GM18502 (cell line): ENCODE measurements around the gene TP53AIP1.

Source experiments
- ATAC-seq: cut with Tn5 transposase; IDR thresholded peaks from one replicate; pipeline ENCODE4 v1.9.1; 2021; ENCODE audit warnings: mild to moderate bottlenecking; ENCODE audit not compliant: unreplicated experiment, poor library complexity

Gene TP53AIP1

GRCh38 chr11:128908391-128909246, 34.1 kb downstream of the TP53AIP1 start:
- ATAC-seq = no peak

- ATAC-seq = no peak
Measured at GRCh38 chr11:128907585-128907984, 35.1 kb downstream of the TP53AIP1 start.

GRCh38 chr11:128906185-128907050, 36.3 kb downstream of the TP53AIP1 start:
- no peak for ATAC-seq

- ATAC-seq = peak; percentile 63
Measured at GRCh38 chr11:128905345-128906184, 37.1 kb downstream of the TP53AIP1 start.

- peak; percentile 55 for ATAC-seq
Measured at GRCh38 chr11:128904656-128905344, 37.9 kb downstream of the TP53AIP1 start.

- no peak for ATAC-seq
Measured at GRCh38 chr11:128904303-128904655, 38.4 kb downstream of the TP53AIP1 start.

GRCh38 chr11:128903248-128904061, 39.2 kb downstream of the TP53AIP1 start:
- no peak for ATAC-seq

- ATAC-seq = no peak
Measured at GRCh38 chr11:128902515-128903066, 40.1 kb downstream of the TP53AIP1 start.

GRCh38 chr11:128901653-128902514, 40.8 kb downstream of the TP53AIP1 start:
- ATAC-seq = no peak

- ATAC-seq = no peak
Measured at GRCh38 chr11:128900468-128900867, 42.2 kb downstream of the TP53AIP1 start.

GRCh38 chr11:128898580-128899344, 43.9 kb downstream of the TP53AIP1 start:
- ATAC-seq = no peak

GRCh38 chr11:128897826-128898225, 44.8 kb downstream of the TP53AIP1 start:
- no peak for ATAC-seq

GRCh38 chr11:128896356-128896755, 46.3 kb downstream of the TP53AIP1 start:
- no peak for ATAC-seq

GRCh38 chr11:128895526-128895925, 47.1 kb downstream of the TP53AIP1 start:
- no peak for ATAC-seq

- ATAC-seq = no peak
Measured at GRCh38 chr11:128894685-128895084, 48.0 kb downstream of the TP53AIP1 start.

- peak; percentile 4 for ATAC-seq
Measured at GRCh38 chr11:128894286-128894681, 48.4 kb downstream of the TP53AIP1 start.
